SK-N-SH treated with all-trans-retinoic acid at 6 μM for 48 hours (cell line): Measurements from ENCODE around the gene LHFPL2.

Experiments used
- ATAC-seq: fragments of 200-7000 bp; cut with Tn5 transposase; 3 replicates; pipeline ENCODE4 v1.9.1; 2020; ENCODE audit warnings: mild to moderate bottlenecking, moderate library complexity
- BACH2 ChIP-seq: fragments of 250-450 bp; sonication (Bioruptor Pico); IDR thresholded peaks from 2 replicates; pipeline ENCODE4 v1.9.0; 2021; ENCODE audit warnings: mild to moderate bottlenecking, borderline replicate concordance
- CREB5 ChIP-seq: fragments of 250-450 bp; sonication (Bioruptor Pico); IDR thresholded peaks from 2 replicates; pipeline ENCODE4 v1.5.1; 2020; ENCODE audit warnings: low read depth, mild to moderate bottlenecking, moderate library complexity
- CSDC2 ChIP-seq: fragments of 250-450 bp; sonication (Bioruptor Pico); IDR thresholded peaks from 2 replicates; pipeline ENCODE4 v1.5.0; 2020; ENCODE audit warnings: mild to moderate bottlenecking, moderate library complexity
- ESRRG ChIP-seq: fragments of 250-450 bp; sonication (Bioruptor Pico); IDR thresholded peaks from 2 replicates; pipeline ENCODE4 v1.6.1; 2021; ENCODE audit warnings: mild to moderate bottlenecking
- GLIS3 ChIP-seq: fragments of 250-450 bp; sonication (Bioruptor Pico); IDR thresholded peaks from 2 replicates; pipeline ENCODE4 v1.5.0; 2020; ENCODE audit warnings: mild to moderate bottlenecking, moderate library complexity
- ISL1 ChIP-seq: fragments of 250-450 bp; sonication (Bioruptor Pico); IDR thresholded peaks from 2 replicates; pipeline ENCODE4 v2.1.2; 2022; ENCODE audit warnings: mild to moderate bottlenecking, moderate library complexity
- PATZ1 ChIP-seq: fragments of 250-450 bp; sonication (Bioruptor Pico); IDR thresholded peaks from 2 replicates; pipeline ENCODE4 v1.8.0; 2020; ENCODE audit warnings: mild to moderate bottlenecking, moderate library complexity, borderline replicate concordance
- POU6F1 ChIP-seq: fragments of 250-450 bp; sonication (Bioruptor Pico); IDR thresholded peaks from 2 replicates; pipeline ENCODE4 v1.8.0; 2021; ENCODE audit warnings: low read depth, mild to moderate bottlenecking, moderate library complexity, borderline replicate concordance
- PPARA ChIP-seq: fragments of 250-450 bp; sonication (Bioruptor Pico); IDR thresholded peaks from 2 replicates; pipeline ENCODE4 v1.5.0; 2020; ENCODE audit warnings: mild to moderate bottlenecking, borderline replicate concordance
- RARB ChIP-seq: fragments of 250-450 bp; sonication (Bioruptor Pico); IDR thresholded peaks from 2 replicates; pipeline ENCODE4 v1.8.0; 2021; ENCODE audit warnings: mild to moderate bottlenecking, moderate library complexity
- TCF4 ChIP-seq: fragments of 250-450 bp; sonication (Bioruptor Pico); IDR thresholded peaks from 2 replicates; pipeline ENCODE4 v1.8.0; 2021; ENCODE audit warnings: mild to moderate bottlenecking, moderate library complexity, borderline replicate concordance
- TSHZ2 ChIP-seq: fragments of 250-450 bp; sonication (Bioruptor Pico); IDR thresholded peaks from 2 replicates; pipeline ENCODE4 v1.5.0; 2020; ENCODE audit warnings: mild to moderate bottlenecking, moderate library complexity
- ZFP3 ChIP-seq: fragments of 250-450 bp; sonication (Bioruptor Pico); IDR thresholded peaks from 2 replicates; pipeline ENCODE4 v1.5.0; 2020; ENCODE audit warnings: mild to moderate bottlenecking, moderate library complexity
- ZFP30 ChIP-seq: fragments of 450-650 bp; formaldehyde crosslinking; IDR thresholded peaks from 2 replicates; pipeline ENCODE4 v1.5.0; 2022; ENCODE audit warnings: mild to moderate bottlenecking, moderate library complexity
- ZNF565 ChIP-seq: fragments of 450-650 bp; formaldehyde crosslinking; conservative IDR thresholded peaks from 2 replicates; pipeline ENCODE4 v1.5.0; 2020; ENCODE audit warnings: low read depth, mild to moderate bottlenecking, moderate library complexity
- ZNF70 ChIP-seq: fragments of 450-650 bp; formaldehyde crosslinking; IDR thresholded peaks from 2 replicates; pipeline ENCODE4 v1.5.0; 2020; ENCODE audit warnings: mild to moderate bottlenecking, moderate library complexity
- ZNF8 ChIP-seq: fragments of 450-650 bp; formaldehyde crosslinking; IDR thresholded peaks from 2 replicates; pipeline ENCODE4 v1.5.0; 2020; ENCODE audit warnings: mild to moderate bottlenecking, moderate library complexity

LHFPL2 gene

GRCh38 chr5:78594610-78595457 is 53.7 kb downstream of the LHFPL2 start (continued):
- TF ChIP-seq TSHZ2 (CRISPR knock-in tag) = no peak
- TF ChIP-seq ZNF70 (CRISPR knock-in tag) = no peak

GRCh38 chr5:78594021-78594420 is 54.6 kb downstream of the LHFPL2 start:
- no peak for ATAC-seq
- TF ChIP-seq ZNF565 (CRISPR knock-in tag) (no peak), ZFP30 (CRISPR knock-in tag) (no peak), PPARA (CRISPR knock-in tag) (no peak), CREB5 (no peak), TCF4 (CRISPR knock-in tag) (no peak), BACH2 (CRISPR knock-in tag) (no peak)

GRCh38 chr5:78593465-78593864 is 55.1 kb downstream of the LHFPL2 start:
- TF ChIP-seq BACH2 (CRISPR knock-in tag) (no peak), ZNF565 (CRISPR knock-in tag) (no peak), ZNF70 (CRISPR knock-in tag) (no peak), TSHZ2 (CRISPR knock-in tag) (no peak), RARB (CRISPR knock-in tag) (no peak), ZFP3 (CRISPR knock-in tag) (no peak; the same call in 1 of the 2 replicates), ZNF8 (no peak), PATZ1 (CRISPR knock-in tag) (no peak), ZFP30 (CRISPR knock-in tag) (no peak), ESRRG (CRISPR knock-in tag) (no peak), PPARA (CRISPR knock-in tag) (no peak), TCF4 (CRISPR knock-in tag) (no peak), POU6F1 (CRISPR knock-in tag) (no peak), GLIS3 (CRISPR knock-in tag) (no peak), CSDC2 (CRISPR knock-in tag) (no peak), ISL1 (CRISPR knock-in tag) (no peak)
- TF ChIP-seq, all 23 proteins: peak for 0
- ATAC-seq = no peak
